ENCODE results near the gene NGFR.

GRCh38 chr17:49513641-49514040 lies 18.5 kb downstream of the NGFR start:
- TF ChIP-seq CTCF (conservative IDR thresholded peaks at IDR 0.05; ENCODE audit: low read depth, low read length) (no peak), EZH2 (IDR thresholded peaks at IDR 0.05; ENCODE audit: borderline replicate concordance, low read depth, low read length, poor library complexity, severe bottlenecking) (no peak)
